K562 (cell line): Measurements from ENCODE around the gene TNF. TPM values are rescaled to one million over a fixed set of nuclear protein-coding genes. Genes with fewer than 3 reads are reported as not detected.

ENCODE experiments used
- ATAC-seq: fragments of 200-7000 bp; cut with Tn5 transposase; 3 replicates; pipeline ENCODE4 v1.9.1; 2020; ENCODE audit warnings: moderate library complexity
- BruUV-seq: library from RNA; stranded (reverse); fragments of 400-500 nt; replicated peaks from 2 replicates; lab custom pipeline; 2021; lab: Mats Ljungman, UMichigan
- CTCF ChIA-PET: fragments of 300-600 bp; formaldehyde crosslinking; extraction: SDS; loops from one replicate; lab custom pipeline; 2021; ENCODE audit warnings: low intra/inter-chr PET ratio; lab: Yijun Ruan, JAX
- POLR2A ChIA-PET: fragments of 300-600, 350-650 bp; sonication (Branson Sonifier 250); formaldehyde crosslinking; extraction: SDS; loops from one replicate; lab custom pipeline; 2021; ENCODE audit warnings: antibody characterized with exemption, inconsistent platforms; lab: Yijun Ruan, JAX
- DNase-seq, 4 experiments: peaks; one replicate each; pipeline versions ENCODE4 v3.0.0 to v3.0.0-alpha.2; 2011 to 2018; ENCODE audit warnings: low spot score in 3 of 4, mixed read lengths in 3 of 4; ENCODE audit errors: extremely low read depth in 1 of 4
- FAIRE-seq: peaks from 2 replicates; lab custom pipeline; 2011; peaks lifted over from hg19 to GRCh38; lab: Jason Lieb, UNC
- H2AFZ ChIP-seq: 2 replicates; pipeline ENCODE4 v1.6.0; 2011; ENCODE audit warnings: low read depth, low read length, control low read depth, inconsistent platforms
- H3K27ac ChIP-seq: fragments of 200-600 bp; 3 replicates; pipeline ENCODE4 v1.8.0; 2011; ENCODE audit warnings: low read depth, mild to moderate bottlenecking, control low read depth, inconsistent platforms, low read length, moderate library complexity, mixed read lengths; ENCODE audit errors: extremely low read depth
- H3K27me3 ChIP-seq, 2 experiments: fragments of 300-600 bp in 1 of 2; 2 replicates in 1 of 2; 3 replicates in 1 of 2; pipeline versions ENCODE4 v1.6.0 to v1.8.0; 2011; ENCODE audit warnings: inconsistent platforms in 2 of 2, low read length in 2 of 2, mild to moderate bottlenecking in 1 of 2, mixed read lengths in 1 of 2, moderate library complexity in 1 of 2; ENCODE audit not compliant: control insufficient read depth in 2 of 2, insufficient read depth in 2 of 2
- H3K36me3 ChIP-seq: fragments of 300-600 bp; 3 replicates; pipeline ENCODE4 v1.8.0; 2011; ENCODE audit warnings: mild to moderate bottlenecking, low read length, inconsistent platforms; ENCODE audit not compliant: control insufficient read depth, insufficient read depth
- H3K4me1 ChIP-seq, 2 experiments: fragments of 200-600 bp in 1 of 2; replicated peaks in 1 of 2; 2 replicates in 1 of 2; 3 replicates in 1 of 2; pipeline versions ENCODE4 v1.5.1 to v1.8.0; 2011; ENCODE audit warnings: inconsistent platforms in 2 of 2, low read length in 2 of 2, mild to moderate bottlenecking in 1 of 2, mixed read lengths in 1 of 2, moderate library complexity in 1 of 2; ENCODE audit not compliant: control insufficient read depth in 2 of 2, insufficient read depth in 2 of 2
- H3K4me2 ChIP-seq: 2 replicates; pipeline ENCODE4 v1.6.1; 2011; ENCODE audit warnings: low read length, control low read depth, inconsistent platforms, mixed read lengths; ENCODE audit not compliant: insufficient read depth
- H3K4me3 ChIP-seq: fragments of 200-600 bp; sonication (generic), shearing (Covaris generic); 2 replicates; pipeline ENCODE4 v1.5.1; 2016; ENCODE audit warnings: control low read depth, inconsistent platforms
- H3K79me2 ChIP-seq: fragments of 200-600 bp; 3 replicates; pipeline ENCODE4 v1.8.0; 2011; ENCODE audit warnings: low read length, inconsistent platforms; ENCODE audit not compliant: control insufficient read depth, insufficient read depth
- H3K9ac ChIP-seq, 2 experiments: 2 replicates each; pipeline versions ENCODE4 v1.6.0 to v1.6.1; 2011; ENCODE audit warnings: low read depth in 2 of 2, low read length in 2 of 2, control low read depth in 1 of 2, inconsistent platforms in 1 of 2, mild to moderate bottlenecking in 1 of 2, mixed read lengths in 1 of 2; ENCODE audit not compliant: insufficient read depth in 1 of 2
- H3K9me1 ChIP-seq: one replicate; pipeline ENCODE4 v1.6.0; 2011; ENCODE audit warnings: inconsistent platforms, mild to moderate bottlenecking, low read length, moderate library complexity; ENCODE audit not compliant: control insufficient read depth, insufficient read depth
- H3K9me3 ChIP-seq: replicated peaks from 2 replicates; pipeline ENCODE4 v1.5.1; 2011; ENCODE audit warnings: low read depth, low read length, inconsistent platforms; ENCODE audit not compliant: control insufficient read depth, insufficient read depth
- H4K20me1 ChIP-seq: replicated peaks from 2 replicates; pipeline ENCODE4 v1.6.1; 2011; ENCODE audit warnings: low read length, inconsistent platforms, mixed read lengths; ENCODE audit not compliant: control insufficient read depth, insufficient read depth
- ARID3A ChIP-seq: IDR thresholded peaks from 2 replicates; pipeline ENCODE4 v1.6.1; 2012; ENCODE audit warnings: low read depth, low read length, improper control_type of control experiment, borderline replicate concordance
- BRD4 ChIP-seq: fragments of 200-600 bp; sonication (generic); IDR thresholded peaks from 2 replicates; pipeline ENCODE4 v1.6.1; 2017; ENCODE audit warnings: inconsistent platforms
- ESRRB ChIP-seq: fragments of 250-450 bp; sonication (Bioruptor Pico); IDR thresholded peaks from 2 replicates; pipeline ENCODE4 v1.5.0; 2020; ENCODE audit warnings: mild to moderate bottlenecking, moderate library complexity, borderline replicate concordance
- HDGF ChIP-seq: fragments of 450-650 bp; IDR thresholded peaks from 2 replicates; pipeline ENCODE4 v1.6.1; 2016
- HIVEP1 ChIP-seq: fragments of 250-450 bp; sonication (Bioruptor Pico); IDR thresholded peaks from 2 replicates; pipeline ENCODE4 v1.4.0; 2020; ENCODE audit warnings: mild to moderate bottlenecking
- MCM7 ChIP-seq, 2 experiments: fragments of 450-650 bp; IDR thresholded peaks; 2 replicates each; pipeline ENCODE4 v1.6.1; 2016 to 2018
- PHB2 ChIP-seq: fragments of 450-650 bp; IDR thresholded peaks from 2 replicates; pipeline ENCODE4 v1.6.1; 2017; ENCODE audit warnings: low read depth
- RCOR1 ChIP-seq, 2 experiments: IDR thresholded peaks; 2 replicates each; pipeline ENCODE4 v1.6.1; 2012; ENCODE audit warnings: low read depth in 2 of 2, low read length in 2 of 2, borderline replicate concordance in 1 of 2, improper control_type of control experiment in 1 of 2
- SRSF9 ChIP-seq: fragments of 200-400 bp; formaldehyde crosslinking; IDR thresholded peaks from 2 replicates; pipeline ENCODE4 v1.6.1; 2017; ENCODE audit warnings: low read depth, low read length, borderline replicate concordance
- STAT5B ChIP-seq: fragments of 250-450 bp; sonication (Bioruptor Pico); IDR thresholded peaks from 2 replicates; pipeline ENCODE4 v1.8.0; 2021; ENCODE audit warnings: mild to moderate bottlenecking, inconsistent platforms
- YBX1 ChIP-seq: fragments of 450-650 bp; IDR thresholded peaks from 2 replicates; pipeline ENCODE4 v1.7.1; 2016; ENCODE audit warnings: mild to moderate bottlenecking
- ZBTB7A ChIP-seq: IDR thresholded peaks from 2 replicates; pipeline ENCODE4 v1.6.1; 2011; ENCODE audit warnings: low read depth, mild to moderate bottlenecking, low read length, moderate library complexity, borderline replicate concordance; ENCODE audit not compliant: control insufficient read depth
- ZNF133 ChIP-seq: fragments of 250-450 bp; sonication (Bioruptor Pico); IDR thresholded peaks from 2 replicates; pipeline ENCODE4 v1.4.0; 2020; ENCODE audit warnings: mild to moderate bottlenecking
- ZNF263 ChIP-seq: sonication (generic); formaldehyde crosslinking; IDR thresholded peaks from 2 replicates; pipeline ENCODE4 v1.8.0; 2022; ENCODE audit warnings: mild to moderate bottlenecking, missing genetic modification reagents, borderline replicate concordance
- WGBS: fragments of 100-300 bp; shearing (Covaris generic); methylation state at CpG from one replicate; pipeline ENCODE4 v1.1.6; 2016; ENCODE audit warnings: low coverage, mixed read lengths; ENCODE audit not compliant: insufficient coverage; ENCODE audit errors: missing lambda C conversion rate; 5-methylcytosine and 5-hydroxymethylcytosine counted together
- in situ Hi-C: fragments of 300-500 bp; cut with MboI; formaldehyde crosslinking; loops from 4 replicates; pipeline ENCODE4 v1.15.0; 2018; ENCODE audit warnings: inconsistent platforms, mixed read lengths
- intact Hi-C: fragments of 100-400 bp; cut with micrococcal nuclease; formaldehyde crosslinking; loops from 2 replicates; pipeline ENCODE4 v1.14.2; 2022
- polyA plus RNA-seq, 8 experiments: library from polyadenylated mRNA; depleted of rRNA in 4 of 8; stranded (reverse) in 5 of 8; unstranded in 3 of 8; fragments of >200 nt; fragmentation: Nextera tagmentation in 2 of 8; fragmentation: Illumina TruSeq in 1 of 8; extraction: Ambion mirVana in 2 of 8; extraction: Trizol in 1 of 8; gene quantifications; 2 replicates each; pipeline versions ENCODE4 v1.2.1 to v1.2.3, GENCODE V29; 2011 to 2014; ENCODE audit warnings: inconsistent platforms in 1 of 8, missing spikeins in 1 of 8
- total RNA-seq, 7 experiments: library from RNA; depleted of rRNA in 6 of 7; stranded (reverse); fragments of >200 nt in 6 of 7; fragmentation: Illumina TruSeq in 2 of 7; extraction: Trizol in 2 of 7; gene quantifications; 2 replicates each; pipeline versions ENCODE4 v1.2.1 to v1.2.3, GENCODE V29; 2011 to 2021; ENCODE audit warnings: low replicate concordance in 1 of 7
- TF ChIP-seq, protein P1 (sequence below): sonication (generic); formaldehyde crosslinking; IDR thresholded peaks from 2 replicates; pipeline ENCODE4 v1.8.0; 2022; ENCODE audit warnings: mild to moderate bottlenecking, missing genetic modification reagents

The TNF gene
- total and polyA plus RNA-seq, 9 of the 15 experiments (the other 6 are each of a cell fraction or from before 2014, with no cell fraction given) = 0.08 to 0.40 TPM; not detected in 7

DNA sequence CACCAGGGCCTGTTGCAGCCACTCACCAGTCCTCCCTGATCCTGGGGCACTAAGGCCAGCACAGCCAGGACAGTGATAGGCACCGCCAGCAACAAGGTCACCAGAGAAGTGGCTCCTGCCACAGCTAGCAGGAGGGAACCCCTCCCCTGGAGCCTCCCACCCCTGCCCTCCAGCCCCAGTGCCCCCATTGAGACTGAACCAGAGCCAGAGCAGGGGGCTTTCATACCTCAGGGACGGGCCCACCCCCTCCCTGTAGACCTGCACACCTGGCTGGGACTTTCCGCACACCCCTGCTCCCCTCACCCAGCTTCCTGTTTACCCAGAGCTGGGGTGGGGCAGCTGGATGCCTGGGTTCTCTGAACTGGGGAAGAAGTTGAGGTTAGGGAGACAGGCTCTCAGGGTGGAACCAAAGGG lies 6.9 kb downstream of the TNF start, which contains the start of gene LTB:
LTB (minus strand) TSS at position 195 of the 414 bp plus-strand sequence; CDS start at position 188, 7 bp downstream.
- Histone ChIP-seq H3K9me1 (no peaks in the 10 kb centered on the region), H3K9ac (peak within 1 kb of the TSS; percentile 75 to 97), H3K79me2 (no peaks in the 10 kb centered on the region), H3K36me3 (no peaks in the 10 kb centered on the region), H3K4me1 (peaks cover 17 to 29% of the 10 kb centered on the region in 2 experiments), H3K4me3 (peak within 1 kb of the TSS; percentile 62), H3K4me2 (peak within 1 kb of the TSS; percentile 91), H4K20me1 (no peaks in the 10 kb centered on the region), H3K27me3 (no peaks in the 10 kb centered on the region), H3K9me3 (no peaks in the 10 kb centered on the region), H3K27ac (peak within 1 kb of the TSS; percentile 45; the same call in 1 of the 3 replicates), H2AFZ (peak within 1 kb of the TSS; percentile 97)
- DNase-seq (no peak), ATAC-seq (no peak), FAIRE-seq (no peak)
- ChIA-PET POLR2A (interaction anchor here (0.6 to 3.1 kb wide), 12 partner anchors 8 to 700 kb away, joined by 3 to 20 read pairs (median 4); partner anchors contain the start of genes DDX39B and TNF), CTCF (no interaction called here)
- whole genome bisulfite sequencing = 60% methylated on average over 3 of the region's 3 CpGs
- TF ChIP-seq BRD4 = no peak
- no peak for TF ChIP-seq RCOR1 (IDR thresholded peaks at IDR 0.05; ENCODE audit: borderline replicate concordance in 1 of 2, low read depth in 2 of 2, low read length in 2 of 2)
- no peak for TF ChIP-seq MCM7 (IDR thresholded peaks at IDR 0.05)
- peak; percentile 53; the same call in 1 of the 2 replicates for TF ChIP-seq ZNF263 (CRISPR knock-in tag)
- TF ChIP-seq STAT5B (CRISPR knock-in tag) = no peak
- no peak for TF ChIP-seq ESRRB (CRISPR knock-in tag)
- TF ChIP-seq ZNF133 (CRISPR knock-in tag) = no peak
- TF ChIP-seq PHB2 = no peak
- no peak for TF ChIP-seq SRSF9
- no peak for TF ChIP-seq HDGF
- no peak for TF ChIP-seq HIVEP1 (CRISPR knock-in tag)
- TF ChIP-seq YBX1 = no peak
- TF ChIP-seq, protein P1, sequence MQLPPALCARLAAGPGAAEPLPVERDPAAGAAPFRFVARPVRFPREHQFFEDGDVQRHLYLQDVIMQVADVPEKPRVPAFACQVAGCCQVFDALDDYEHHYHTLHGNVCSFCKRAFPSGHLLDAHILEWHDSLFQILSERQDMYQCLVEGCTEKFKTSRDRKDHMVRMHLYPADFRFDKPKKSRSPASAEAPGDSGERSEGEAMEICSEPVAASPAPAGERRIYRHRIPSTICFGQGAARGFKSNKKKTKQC (CRISPR knock-in tag) = no peak
- TF ChIP-seq ZBTB7A = peak; percentile 23; the same call in 1 of the 2 replicates
- TF ChIP-seq ARID3A = no peak
- in situ Hi-C loops (no loop called here), intact Hi-C loops (loop anchor here (10.0 kb wide), 1 partner anchor 387 kb away; no protein-coding TSS in a partner anchor)
- no TSS peak for BruUV-seq
